MCF 10A (cell line): ENCODE data around the gene IPO4. TPM values are rescaled to one million over a fixed set of nuclear protein-coding genes. Genes with fewer than 3 reads are reported as not detected.

Source experiments
- BruUV-seq: library from RNA; stranded (reverse); fragments of 400-500 nt; replicated peaks from 2 replicates; lab custom pipeline; 2021; lab: Mats Ljungman, UMichigan
- CTCF ChIA-PET: fragments of 300-600 bp; sonication (Branson Sonifier 250); formaldehyde crosslinking; extraction: SDS; loops from one replicate; lab custom pipeline; 2021; ENCODE audit warnings: antibody characterized with exemption, inconsistent platforms; lab: Yijun Ruan, JAX
- POLR2A ChIA-PET: fragments of 300-600, 350-650 bp; sonication (Branson Sonifier 250); formaldehyde crosslinking; extraction: SDS; loops from one replicate; lab custom pipeline; 2020; ENCODE audit warnings: antibody characterized with exemption, inconsistent platforms; lab: Yijun Ruan, JAX
- DNase-seq: peaks from one replicate; pipeline ENCODE4 v3.0.0-alpha.2; 2018; ENCODE audit not compliant: unreplicated experiment
- H3K27ac Mint-ChIP-seq: one replicate; pipeline ENCODE4 v1.8.0; 2022; ENCODE audit warnings: mild to moderate bottlenecking, low read depth, mixed read lengths; ENCODE audit not compliant: unreplicated experiment
- H3K27me3 Mint-ChIP-seq: one replicate; pipeline ENCODE4 v1.8.0; 2022; ENCODE audit warnings: mixed read lengths; ENCODE audit not compliant: insufficient read depth, unreplicated experiment
- H3K36me3 Mint-ChIP-seq: one replicate; pipeline ENCODE4 v1.8.0; 2022; ENCODE audit warnings: mild to moderate bottlenecking, moderate library complexity, mixed read lengths; ENCODE audit not compliant: insufficient read depth, unreplicated experiment
- H3K4me1 Mint-ChIP-seq: one replicate; pipeline ENCODE4 v1.8.0; 2022; ENCODE audit warnings: mixed read lengths; ENCODE audit not compliant: insufficient read depth, unreplicated experiment
- H3K4me3 Mint-ChIP-seq: one replicate; pipeline ENCODE4 v1.8.0; 2022; ENCODE audit warnings: mild to moderate bottlenecking, moderate library complexity, mixed read lengths; ENCODE audit not compliant: unreplicated experiment
- H3K9me3 Mint-ChIP-seq: one replicate; pipeline ENCODE4 v1.8.0; 2022; ENCODE audit warnings: mixed read lengths; ENCODE audit not compliant: unreplicated experiment
- CTCF ChIP-seq: fragments of 200-600 bp; IDR thresholded peaks from one replicate; pipeline ENCODE4 v1.8.0; 2022; ENCODE audit warnings: antibody characterized with exemption, mild to moderate bottlenecking; ENCODE audit not compliant: unreplicated experiment
- intact Hi-C: fragments of 100-400 bp; cut with micrococcal nuclease; formaldehyde crosslinking; loops from 2 replicates; pipeline ENCODE4 v1.14.1; 2022
- total RNA-seq: library from RNA; stranded (reverse); gene quantifications from 2 replicates; pipeline ENCODE4 v1.2.3, GENCODE V29; 2022

IPO4 gene
- total RNA-seq, 1 experiment from 2014 or later, result 100 TPM

GRCh38 chr14:24133735-24134134, 54.9 kb downstream of the IPO4 start:
- Mint-ChIP-seq H3K4me1 (peaks cover 36% of the 10 kb centered on the region), H3K27me3 (no peaks in the 10 kb centered on the region), H3K4me3 (no peak overlapping the region), H3K36me3 (peaks cover 16% of the 10 kb centered on the region), H3K27ac (no peak overlapping the region), H3K9me3 (no peaks in the 10 kb centered on the region)
- no TSS peak for BruUV-seq
- TF ChIP-seq CTCF, result no peak
- intact Hi-C loops, result no loop called here
- ChIA-PET POLR2A (interaction anchor here (0.7 to 12.5 kb wide), 4 partner anchors 17 to 80 kb away, joined by 4 to 252 read pairs (median 10); partner anchors contain the start of genes CHMP4A, DCAF11, NRL and TM9SF1), CTCF (interaction anchor here (0.7 to 1.1 kb wide), 4 partner anchors 14 to 140 kb away, joined by 3 to 10 read pairs (median 6); no protein-coding TSS in a partner anchor)
- no peak for DNase-seq

- TF ChIP-seq CTCF, result no peak
- ChIA-PET POLR2A (interaction anchor here (0.7 to 12.5 kb wide), 4 partner anchors 8 to 17 kb away, joined by 3 to 252 read pairs (median 5); partner anchors contain the start of genes DCAF11, EMC9 and NRL), CTCF (interaction anchor here (0.5 to 1.5 kb wide), 7 partner anchors 15 to 942 kb away, joined by 3 to 5 read pairs (median 3); partner anchors contain the start of gene DCAF11)
- intact Hi-C loops, result no loop called here
- peaks cover 36% of the 10 kb centered on the region for H3K4me1 Mint-ChIP-seq
- H3K4me3 Mint-ChIP-seq, result no peak overlapping the region
- peaks cover 9% of the 10 kb centered on the region for H3K36me3 Mint-ChIP-seq
- H3K27me3 Mint-ChIP-seq, result no peaks in the 10 kb centered on the region
- H3K9me3 Mint-ChIP-seq, result no peaks in the 10 kb centered on the region
- BruUV-seq, result no TSS peak
- no peak for DNase-seq
- H3K27ac Mint-ChIP-seq, result peak overlapping the region; percentile 71
These were observed 55.6 kb downstream of the IPO4 start for GRCh38 chr14:24132976-24133375.

DNA sequence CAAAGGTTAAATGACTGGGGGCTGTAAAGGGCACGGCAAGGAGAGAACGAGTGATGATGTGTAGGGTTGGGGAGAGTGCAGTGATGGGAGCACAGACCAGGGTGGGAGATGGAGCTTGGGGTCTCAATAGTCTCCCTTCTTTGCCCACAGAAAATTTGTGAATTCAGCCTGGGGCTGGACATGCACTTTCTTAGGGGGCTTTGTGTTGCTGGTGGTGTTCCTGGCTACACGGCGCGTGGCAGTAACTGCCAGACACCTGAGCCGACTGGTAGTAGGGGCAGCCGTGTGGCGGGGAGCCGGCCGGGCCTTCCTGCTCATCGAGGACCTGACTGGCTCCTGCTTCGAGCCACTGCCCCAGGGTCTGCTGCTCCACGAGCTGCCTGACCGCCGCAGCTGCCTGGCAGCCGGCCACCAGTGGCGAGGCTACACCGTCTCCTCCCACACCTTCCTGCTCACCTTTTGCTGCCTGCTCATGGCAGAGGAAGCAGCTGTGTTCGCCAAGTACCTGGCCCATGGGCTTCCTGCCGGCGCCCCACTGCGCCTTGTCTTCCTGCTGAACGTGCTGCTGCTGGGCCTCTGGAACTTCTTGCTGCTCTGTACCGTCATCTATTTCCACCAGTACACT, 56.4 kb downstream of the IPO4 start:
- Mint-ChIP-seq H3K4me1 (peaks cover 31% of the 10 kb centered on the region), H3K27me3 (no peaks in the 10 kb centered on the region), H3K36me3 (peaks cover 2% of the 10 kb centered on the region), H3K27ac (peak overlapping the region; percentile 71), H3K4me3 (no peak overlapping the region), H3K9me3 (no peaks in the 10 kb centered on the region)
- ChIA-PET POLR2A (interaction anchor here (0.7 to 12.5 kb wide), 4 partner anchors 9 to 16 kb away, joined by 3 to 252 read pairs (median 5); partner anchors contain the start of genes DCAF11, EMC9 and NRL), CTCF (interaction anchor here (0.5 to 1.5 kb wide), 6 partner anchors 18 to 941 kb away, joined by 3 to 5 read pairs (median 3); partner anchors contain the start of gene DCAF11)
- intact Hi-C loops, result no loop called here
- DNase-seq, result peak; percentile 66
- TF ChIP-seq CTCF, result no peak
- no TSS peak for BruUV-seq

- no peak overlapping the region for H3K27ac Mint-ChIP-seq
- intact Hi-C loops, result no loop called here
These were observed 57.1 kb downstream of the IPO4 start for GRCh38 chr14:24131549-24131966.

More at GRCh38 chr14:24131549-24131966, 57.1 kb downstream of the IPO4 start:
- CTCF ChIA-PET, result interaction anchor here (0.9 to 1.5 kb wide), 3 partner anchors 17 to 28 kb away, joined by 3 to 5 read pairs (median 4); partner anchors contain the start of gene DCAF11
- Mint-ChIP-seq H3K4me3 (no peak overlapping the region), H3K27me3 (no peaks in the 10 kb centered on the region), H3K36me3 (no peaks in the 10 kb centered on the region), H3K4me1 (peaks cover 26% of the 10 kb centered on the region), H3K9me3 (no peaks in the 10 kb centered on the region)
- POLR2A ChIA-PET, result interaction anchor here (0.6 to 12.5 kb wide), 3 partner anchors 10 to 837 kb away, joined by 3 to 252 read pairs (median 7); partner anchors contain the start of genes DCAF11, EMC9 and NRL
- no TSS peak for BruUV-seq
- DNase-seq, result no peak
- TF ChIP-seq CTCF, result no peak
